SK-N-MC (cell line): ENCODE measurements around the gene ARHGEF10L.

Source experiments
- EZH2 ChIP-seq: fragments of 200-600 bp; sonication (generic); IDR thresholded peaks from one replicate; pipeline ENCODE4 v1.6.1; 2017; ENCODE audit warnings: antibody characterized with exemption
- POLR2AphosphoS5 ChIP-seq: IDR thresholded peaks from 2 replicates; pipeline ENCODE4 v1.6.1; 2012; ENCODE audit warnings: mild to moderate bottlenecking, low read depth, low read length, borderline replicate concordance

DNA sequence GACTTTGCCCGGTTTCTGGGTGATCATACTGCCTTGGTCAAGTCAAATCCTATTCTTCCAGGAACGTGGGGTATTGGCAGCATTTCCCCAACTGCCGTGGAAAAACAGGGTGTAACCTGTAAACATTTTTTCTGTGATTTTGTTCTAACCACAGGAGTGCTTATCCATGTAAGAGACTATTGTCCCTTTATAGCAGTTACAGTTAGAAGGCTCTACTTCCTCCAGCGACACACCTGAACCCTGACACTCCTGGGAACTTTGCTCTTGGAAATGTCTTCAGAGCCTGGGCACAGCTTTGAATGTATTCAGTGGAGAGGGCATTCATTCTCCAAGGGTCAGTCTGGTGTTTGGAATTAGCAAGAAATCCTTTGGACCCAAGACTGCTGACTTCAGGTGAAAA is 26.4 kb upstream of the ARHGEF10L start:
- TF ChIP-seq POLR2AphosphoS5: no peak
- no peak for TF ChIP-seq EZH2
